OCI-LY7 (cell line): ENCODE results near the gene HLF. TPM values are rescaled to one million over a fixed set of nuclear protein-coding genes. Genes with fewer than 3 reads are reported as not detected.

Experiments used
- BruUV-seq: library from RNA; stranded (reverse); fragments of 400-500 nt; replicated peaks from 2 replicates; lab custom pipeline; 2021; lab: Mats Ljungman, UMichigan
- CTCF ChIA-PET: fragments of 300-600 bp; sonication (Branson Sonifier 250); formaldehyde crosslinking; loops from one replicate; lab custom pipeline; 2022; ENCODE audit warnings: antibody characterized with exemption; ENCODE audit not compliant: unreplicated experiment; lab: Charles Lee
- POLR2A ChIA-PET: fragments of 300-600 bp; sonication (Branson Sonifier 250); formaldehyde crosslinking; loops from one replicate; lab custom pipeline; 2022; ENCODE audit warnings: antibody characterized with exemption; lab: Charles Lee
- DNase-seq: peaks from one replicate; pipeline ENCODE4 v3.0.0-alpha.2; 2015; ENCODE audit warnings: low spot score
- H2AFZ ChIP-seq: fragments of 200-600 bp; sonication (generic), shearing (Covaris generic); 2 replicates; pipeline ENCODE4 v1.6.1; 2014; ENCODE audit warnings: mild to moderate bottlenecking, antibody characterized with exemption, low read length, moderate library complexity
- H3K27ac ChIP-seq: fragments of 200-600 bp; sonication (generic); 2 replicates; pipeline ENCODE4 v1.5.1; 2014; ENCODE audit warnings: mixed run types, low read depth, mild to moderate bottlenecking, moderate library complexity, low read length, inconsistent platforms; ENCODE audit not compliant: poor library complexity, severe bottlenecking
- H3K36me3 ChIP-seq: fragments of 200-600 bp; sonication (generic); 2 replicates; pipeline ENCODE4 v1.6.1; 2014; ENCODE audit warnings: mild to moderate bottlenecking, antibody characterized with exemption, low read length, moderate library complexity, mixed read lengths; ENCODE audit not compliant: insufficient read depth
- H3K4me1 ChIP-seq: fragments of 200-600 bp; sonication (generic); 2 replicates; pipeline ENCODE4 v1.5.1; 2014; ENCODE audit warnings: mild to moderate bottlenecking, low read length; ENCODE audit not compliant: insufficient read depth, poor library complexity, severe bottlenecking
- H3K4me2 ChIP-seq: fragments of 200-600 bp; sonication (generic); 2 replicates; pipeline ENCODE4 v1.6.1; 2014; ENCODE audit warnings: mild to moderate bottlenecking, low read length
- H3K4me3 ChIP-seq: fragments of 200-600 bp; sonication (generic); 2 replicates; pipeline ENCODE4 v1.5.1; 2014; ENCODE audit warnings: mild to moderate bottlenecking, low read depth, low read length; ENCODE audit not compliant: poor library complexity, severe bottlenecking
- H3K79me2 ChIP-seq: fragments of 200-600 bp; sonication (generic); 2 replicates; pipeline ENCODE4 v1.6.1; 2016; ENCODE audit warnings: low read depth, mild to moderate bottlenecking, low read length, moderate library complexity, mixed read lengths; ENCODE audit not compliant: insufficient read depth
- H3K9me2 ChIP-seq: fragments of 200-600 bp; sonication (generic); 2 replicates; pipeline ENCODE4 v1.6.1; 2016; ENCODE audit warnings: mild to moderate bottlenecking, low read length, mixed read lengths; ENCODE audit not compliant: insufficient read depth
- H3K9me3 ChIP-seq: fragments of 200-600 bp; sonication (generic); 2 replicates; pipeline ENCODE4 v1.6.1; 2014; ENCODE audit warnings: mild to moderate bottlenecking, mixed run types, low read length, mixed read lengths
- H4K20me1 ChIP-seq: fragments of 200-600 bp; sonication (generic); 2 replicates; pipeline ENCODE4 v1.6.1; 2014; ENCODE audit warnings: mild to moderate bottlenecking, antibody characterized with exemption, low read length, moderate library complexity, mixed read lengths; ENCODE audit not compliant: insufficient read depth
- CTCF ChIP-seq: fragments of 200-600 bp; sonication (generic); conservative IDR thresholded peaks from 2 replicates; pipeline ENCODE4 v1.5.1; 2014; ENCODE audit warnings: mild to moderate bottlenecking, antibody characterized with exemption, low read length, moderate library complexity, mixed read lengths
- EZH2phosphoT487 ChIP-seq: fragments of 200-600 bp; sonication (generic); IDR thresholded peaks from 2 replicates; pipeline ENCODE4 v1.6.1; 2018; ENCODE audit warnings: low read depth, borderline replicate concordance, mild to moderate bottlenecking, mixed run types, antibody characterized with exemption, low read length, moderate library complexity, mixed read lengths
- intact Hi-C: fragments of 100-400 bp; cut with micrococcal nuclease; formaldehyde crosslinking; loops from one replicate; pipeline ENCODE4 v1.10.0; 2022; ENCODE audit not compliant: unreplicated experiment
- total RNA-seq, 2 experiments: library from RNA; depleted of rRNA in 1 of 2; stranded (reverse); fragments of >200 nt in 1 of 2; shearing (Covaris generic) in 1 of 2; gene quantifications; 2 replicates each; pipeline ENCODE4 v1.2.3, GENCODE V29; 2014 to 2022

HLF gene
- total RNA-seq, 2 experiments from 2014 or later = 0.13 TPM; not detected in 1

- DNase-seq = peak; percentile 17
- Histone ChIP-seq H3K4me3 (no peak overlapping the region), H2AFZ (no peak overlapping the region), H3K79me2 (no peaks in the 10 kb centered on the region), H4K20me1 (no peaks in the 10 kb centered on the region), H3K36me3 (no peaks in the 10 kb centered on the region), H3K27ac (no peak overlapping the region), H3K9me2 (no peaks in the 10 kb centered on the region), H3K4me1 (no peaks in the 10 kb centered on the region), H3K9me3 (no peaks in the 10 kb centered on the region), H3K4me2 (no peak overlapping the region)
- CTCF ChIA-PET = no interaction called here
- intact Hi-C loops = no loop called here
- BruUV-seq = no TSS peak
- peak; percentile 47 for TF ChIP-seq CTCF
- TF ChIP-seq EZH2phosphoT487 = no peak
- POLR2A ChIA-PET = no interaction called here
Measured at GRCh38 chr17:55324296-55324978, 59.7 kb downstream of the HLF start.

GRCh38 chr17:55325406-55325805, 60.6 kb downstream of the HLF start:
- intact Hi-C loops = no loop called here
- Histone ChIP-seq H3K79me2 (no peaks in the 10 kb centered on the region), H3K36me3 (no peaks in the 10 kb centered on the region), H3K4me2 (no peak overlapping the region), H3K4me1 (no peaks in the 10 kb centered on the region), H3K27ac (no peak overlapping the region), H3K4me3 (no peak overlapping the region), H2AFZ (no peak overlapping the region), H3K9me2 (no peaks in the 10 kb centered on the region), H3K9me3 (no peaks in the 10 kb centered on the region), H4K20me1 (no peaks in the 10 kb centered on the region)
- BruUV-seq = no TSS peak
- ChIA-PET POLR2A (no interaction called here), CTCF (no interaction called here)
- TF ChIP-seq CTCF (no peak), EZH2phosphoT487 (no peak)
- DNase-seq = no peak

GRCh38 chr17:55326030-55326429, 61.3 kb downstream of the HLF start:
- Histone ChIP-seq H3K4me1 (no peaks in the 10 kb centered on the region), H3K27ac (no peak overlapping the region), H3K9me3 (no peaks in the 10 kb centered on the region), H3K4me3 (no peak overlapping the region), H3K4me2 (no peak overlapping the region), H3K9me2 (no peaks in the 10 kb centered on the region), H2AFZ (no peak overlapping the region), H3K36me3 (no peaks in the 10 kb centered on the region), H4K20me1 (no peaks in the 10 kb centered on the region), H3K79me2 (no peaks in the 10 kb centered on the region)
- BruUV-seq = no TSS peak
- no peak for DNase-seq
- POLR2A ChIA-PET = no interaction called here
- intact Hi-C loops = no loop called here
- TF ChIP-seq CTCF = no peak
- no peak for TF ChIP-seq EZH2phosphoT487
- CTCF ChIA-PET = no interaction called here
